DMS114 treated with DMSO at 0.1 percent for 48 hours (cell line): ENCODE measurements around the gene SMIM45.

Experiments used
- DNase-seq: peaks from one replicate; lab custom pipeline; 2025; ENCODE audit not compliant: unreplicated experiment; lab: John Stamatoyannopoulos, UW

The SMIM45 gene

DNA sequence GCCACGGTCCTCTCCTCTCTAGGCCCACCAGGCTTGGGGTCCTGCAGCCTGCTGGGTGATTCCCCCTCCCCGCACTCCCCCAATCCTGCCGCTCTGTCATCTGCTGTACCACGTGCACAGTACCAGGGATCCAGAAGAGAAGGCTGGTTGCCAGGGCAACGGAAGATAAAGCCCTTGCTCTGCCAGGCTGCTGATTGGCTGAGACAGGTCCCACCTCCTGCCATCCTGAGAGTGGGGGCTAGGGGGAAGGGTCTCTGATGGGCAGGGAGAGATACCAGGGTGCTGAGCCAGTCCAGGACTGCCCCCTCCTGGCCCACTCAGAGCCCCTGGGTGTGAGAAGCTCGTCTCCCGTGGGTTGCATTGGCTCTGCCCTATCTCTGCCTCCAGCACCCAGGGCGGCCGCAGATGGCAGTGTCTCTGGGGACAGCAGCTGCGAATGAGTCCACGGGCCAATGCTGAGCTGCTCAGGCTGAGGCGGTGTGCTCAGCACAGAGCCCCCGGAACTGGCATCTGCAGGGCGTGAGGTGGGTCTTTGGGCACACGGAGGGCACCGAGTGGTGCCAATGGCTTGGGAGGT lies at the start of gene SMIM45:
TSS of gene SMIM45 (plus strand) at position 253 of the 577 bp plus-strand sequence.
- no peak for DNase-seq

DNA sequence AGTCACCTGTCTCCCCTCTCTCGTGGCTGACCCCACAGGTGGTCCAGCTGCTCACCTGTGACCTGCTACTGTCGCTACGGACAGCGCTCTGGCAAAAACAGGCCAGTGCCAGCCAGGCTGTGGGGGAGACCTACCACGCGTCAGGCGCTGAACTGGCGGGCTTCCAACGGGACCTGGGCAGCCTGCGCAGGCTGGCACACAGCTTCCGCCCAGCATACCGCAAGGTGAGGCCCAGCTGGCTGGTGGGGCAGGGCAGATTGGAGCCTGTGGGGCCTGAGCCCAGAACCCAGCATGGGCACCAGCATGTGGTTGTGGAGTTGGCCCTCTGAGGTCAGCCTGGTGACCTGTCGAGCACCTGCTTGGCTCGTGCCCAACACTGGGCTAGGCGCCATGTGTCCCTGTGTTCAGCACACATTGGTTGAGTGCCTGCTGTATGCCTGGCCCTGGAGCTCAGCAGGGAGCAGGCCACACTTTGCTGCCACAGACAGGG lies 49.0 kb upstream of the SMIM45 start:
- DNase-seq = no peak

- DNase-seq = no peak
These were observed 47.2 kb upstream of the SMIM45 start for GRCh38 chr22:41904450-41905410.

- no peak for DNase-seq
These were observed 46.3 kb upstream of the SMIM45 start for GRCh38 chr22:41905411-41906202.

DNA sequence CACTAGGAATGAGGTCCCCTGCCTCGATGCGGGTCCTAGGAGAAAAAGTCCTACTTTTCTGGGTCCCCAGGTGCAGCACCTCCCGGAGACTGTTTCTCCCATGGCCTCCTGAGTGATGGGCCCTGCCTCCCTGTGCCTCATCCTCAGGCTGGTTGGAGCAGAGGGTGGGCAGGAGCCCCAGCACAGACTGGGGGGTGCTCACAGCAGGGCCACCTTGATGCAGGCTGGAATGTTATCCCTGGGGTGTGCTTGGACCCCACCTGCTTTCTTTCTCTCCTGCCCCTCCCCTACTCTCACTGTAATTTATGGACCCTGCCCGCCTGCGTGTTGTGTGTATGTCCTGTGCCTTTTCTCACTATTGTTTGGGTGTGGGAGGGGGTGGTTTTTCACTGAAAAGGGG lies 45.1 kb upstream of the SMIM45 start:
- DNase-seq = no peak

DNA sequence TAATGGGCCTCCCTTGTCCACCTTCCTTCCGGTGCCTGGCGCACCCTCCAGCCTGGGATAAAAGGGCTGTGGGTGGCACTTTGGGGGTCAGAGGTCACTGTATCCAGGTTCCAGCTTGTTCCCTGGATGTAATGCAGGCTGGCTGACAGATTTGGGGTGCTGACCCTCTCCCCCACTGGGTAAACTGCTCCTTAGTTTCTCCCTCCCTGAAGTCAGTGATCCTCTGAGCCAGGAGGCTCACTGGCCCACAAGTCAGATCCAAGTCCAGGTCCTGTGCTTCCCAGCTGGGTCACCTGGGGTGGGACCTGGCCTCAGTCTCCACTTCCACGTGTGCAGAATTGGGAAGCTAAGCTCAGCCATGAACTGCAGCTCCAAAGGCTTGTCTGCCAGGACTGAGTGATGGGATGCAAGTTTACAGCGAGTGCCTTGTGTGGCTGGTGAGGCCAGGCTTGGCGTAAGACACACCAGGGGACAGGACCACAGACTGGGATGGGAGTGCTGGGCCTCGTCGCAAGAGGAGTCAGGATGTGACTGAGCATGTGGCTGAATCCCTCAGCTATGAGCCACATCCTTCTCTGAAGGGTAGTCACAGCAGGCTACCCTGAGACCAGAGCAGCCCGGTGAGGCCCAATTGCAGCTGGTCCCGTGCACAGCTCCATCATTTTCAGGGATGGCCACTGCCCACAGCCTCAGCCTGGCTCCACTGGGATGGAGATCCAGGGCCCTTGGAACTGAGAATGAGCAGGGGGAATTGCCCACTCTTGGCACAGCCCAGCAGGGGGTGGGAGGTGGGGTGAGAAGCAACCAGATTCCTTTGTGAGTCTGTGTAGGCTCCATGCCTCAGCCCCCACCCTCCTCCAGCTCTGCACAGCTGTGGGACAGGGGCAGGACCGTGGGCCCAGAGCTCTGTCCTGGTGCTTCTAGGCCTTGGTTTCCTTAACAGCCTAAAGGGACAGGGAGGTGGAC lies 44.2 kb upstream of the SMIM45 start:
- no peak for DNase-seq

DNA sequence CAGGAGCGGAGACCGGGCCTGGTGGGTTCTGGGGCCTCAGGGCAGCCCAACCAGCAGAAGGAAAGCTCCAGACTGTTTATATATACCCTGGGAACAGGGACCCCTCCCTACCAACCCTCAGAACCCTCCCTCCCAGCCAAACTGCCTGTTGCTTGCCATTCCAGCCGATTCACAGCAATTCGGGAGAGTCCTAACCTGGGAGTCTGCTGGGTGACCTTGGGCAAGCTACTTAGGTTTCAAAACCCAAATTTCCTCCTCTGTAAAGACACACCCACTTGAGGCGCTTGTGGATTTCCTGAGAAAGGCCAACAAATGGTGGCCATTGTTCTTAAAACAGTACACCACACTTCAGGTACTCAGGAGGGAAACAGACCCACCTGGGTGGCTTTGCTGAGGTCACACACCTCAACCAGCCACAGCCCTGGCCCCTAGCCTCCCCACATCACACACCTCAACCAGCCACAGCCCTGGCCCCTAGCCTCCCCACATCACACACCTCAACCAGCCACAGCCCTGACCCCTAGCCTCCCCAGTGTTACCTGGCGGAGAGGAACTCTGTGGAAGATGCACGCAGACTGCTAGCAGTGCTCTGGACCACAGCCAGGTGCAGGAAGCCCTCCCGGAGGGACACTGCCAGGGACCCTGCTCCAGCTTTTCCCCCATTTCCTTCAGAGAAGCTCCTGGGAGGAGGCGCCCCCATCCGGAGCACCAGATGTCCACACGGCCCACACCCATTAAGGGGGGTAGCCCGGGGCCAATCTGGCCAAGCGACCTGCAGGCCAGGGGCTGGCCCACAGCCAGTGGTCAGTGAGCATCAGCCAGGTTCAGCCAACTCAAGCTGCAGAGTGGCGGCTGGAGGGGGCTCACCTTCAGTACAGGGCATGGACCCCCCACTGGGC lies 43.3 kb upstream of the SMIM45 start:
- no peak for DNase-seq

DNA sequence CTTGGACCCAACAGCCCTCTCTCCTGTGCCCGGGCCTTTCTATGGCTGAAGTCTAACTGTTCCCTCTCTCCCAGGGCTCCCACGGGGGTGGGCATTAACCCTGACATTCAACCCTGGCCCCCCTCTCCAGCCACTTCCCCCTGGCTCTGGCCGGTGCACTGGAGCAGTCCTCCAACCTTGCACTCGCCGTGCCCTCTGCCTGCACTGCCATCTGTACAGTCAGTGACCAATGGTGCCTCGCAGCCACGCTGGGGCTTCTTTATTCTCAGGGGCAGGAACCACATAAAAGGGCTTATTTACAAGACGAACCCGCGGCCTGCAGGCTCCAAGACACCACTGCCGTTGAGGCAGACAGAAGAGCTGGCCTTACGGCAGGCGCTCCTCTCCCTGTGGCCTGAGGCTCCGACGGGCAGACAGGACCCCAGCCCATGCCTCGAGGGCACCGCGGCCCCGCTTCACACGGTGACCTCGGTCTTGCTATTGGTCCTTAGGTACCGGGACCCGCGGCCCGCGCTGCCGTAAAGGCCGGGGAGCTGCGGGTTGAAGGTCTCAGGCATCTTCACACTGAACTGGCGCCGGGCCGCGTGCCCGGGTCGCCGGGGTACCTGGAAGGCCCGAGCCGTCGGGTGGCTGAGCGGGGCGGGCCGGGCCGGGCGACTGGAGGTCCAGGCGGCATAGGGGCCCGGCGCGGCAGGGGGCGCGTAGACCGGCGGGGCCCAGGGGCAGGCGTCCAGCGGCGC lies 42.5 kb upstream of the SMIM45 start:
- no peak for DNase-seq

DNA sequence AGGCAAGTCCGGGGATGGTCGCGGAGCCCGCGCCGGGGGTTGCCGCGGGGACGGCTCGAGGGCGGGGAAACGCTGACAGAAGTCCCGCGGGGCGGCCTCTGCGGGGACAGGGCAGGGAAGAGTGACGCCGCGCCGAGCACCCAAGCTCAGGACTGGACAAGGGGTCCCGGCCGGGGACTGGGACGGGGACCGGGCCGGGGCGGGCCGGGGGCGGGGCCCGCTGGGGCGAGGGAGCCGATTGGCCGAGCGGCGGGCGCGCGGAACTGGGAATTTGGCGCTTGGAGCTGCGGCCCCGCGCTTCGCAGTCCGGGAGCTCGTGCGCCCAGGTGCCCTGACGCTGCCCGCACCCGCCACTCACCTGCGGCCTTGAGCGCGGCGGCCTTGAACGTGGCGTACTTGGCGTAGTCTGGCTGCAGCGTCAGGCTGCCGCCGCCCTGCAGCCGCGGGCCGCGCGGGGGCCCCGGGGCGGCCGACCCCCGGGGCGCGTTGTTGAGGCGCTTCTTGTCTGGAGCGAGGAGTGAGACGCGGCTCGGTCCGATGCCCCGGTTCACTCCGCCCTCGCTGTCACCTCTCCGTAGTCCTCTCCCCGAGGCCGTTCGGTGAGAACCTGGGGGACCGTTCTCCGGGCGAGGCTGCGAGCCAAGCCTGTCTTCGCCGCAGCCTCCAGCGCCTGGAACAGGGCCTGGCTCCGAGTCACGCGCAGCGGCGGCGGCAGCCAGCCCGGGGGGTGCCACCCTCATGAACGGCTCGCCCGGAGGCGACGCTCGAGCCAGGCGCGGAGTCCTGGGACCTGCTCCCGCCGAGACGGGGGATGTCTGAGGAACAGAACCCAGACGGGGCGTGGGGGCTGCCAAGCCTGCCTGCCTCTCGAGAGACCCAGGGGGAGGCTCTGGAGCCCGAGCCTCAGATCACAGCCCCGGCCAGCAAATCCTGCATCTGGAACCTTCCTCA lies 41.6 kb upstream of the SMIM45 start:
- no peak for DNase-seq

DNA sequence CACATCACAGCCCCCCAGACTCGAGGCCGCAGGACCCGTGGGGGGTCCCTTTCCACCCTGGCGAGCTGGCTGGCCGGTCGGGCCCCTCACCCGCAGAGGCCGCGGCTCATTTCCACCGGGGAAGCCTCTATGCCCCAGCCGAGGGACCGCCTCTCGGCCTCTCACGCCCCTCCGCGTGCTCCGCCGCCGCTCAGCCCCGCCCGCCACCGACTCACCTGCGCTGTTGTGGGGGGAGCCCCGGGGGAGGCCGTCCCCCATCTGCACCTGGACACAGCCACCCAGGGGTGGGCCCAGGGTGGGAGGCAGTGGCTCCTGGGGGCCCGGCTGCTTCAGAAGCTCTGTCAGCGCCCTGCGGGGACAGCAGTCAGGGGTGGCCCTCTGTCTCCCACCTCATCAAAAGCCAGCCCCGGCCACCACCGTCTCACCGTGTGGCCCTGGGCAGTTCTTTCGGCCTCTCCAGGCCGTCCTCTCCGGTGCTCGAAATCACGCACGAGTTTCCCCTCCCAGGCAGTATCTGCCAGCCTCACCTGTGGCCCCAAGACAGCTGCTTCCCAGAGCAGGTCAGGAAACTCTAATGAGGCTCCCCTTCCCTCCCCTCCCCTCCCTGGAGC lies 40.8 kb upstream of the SMIM45 start:
- DNase-seq = no peak

DNA sequence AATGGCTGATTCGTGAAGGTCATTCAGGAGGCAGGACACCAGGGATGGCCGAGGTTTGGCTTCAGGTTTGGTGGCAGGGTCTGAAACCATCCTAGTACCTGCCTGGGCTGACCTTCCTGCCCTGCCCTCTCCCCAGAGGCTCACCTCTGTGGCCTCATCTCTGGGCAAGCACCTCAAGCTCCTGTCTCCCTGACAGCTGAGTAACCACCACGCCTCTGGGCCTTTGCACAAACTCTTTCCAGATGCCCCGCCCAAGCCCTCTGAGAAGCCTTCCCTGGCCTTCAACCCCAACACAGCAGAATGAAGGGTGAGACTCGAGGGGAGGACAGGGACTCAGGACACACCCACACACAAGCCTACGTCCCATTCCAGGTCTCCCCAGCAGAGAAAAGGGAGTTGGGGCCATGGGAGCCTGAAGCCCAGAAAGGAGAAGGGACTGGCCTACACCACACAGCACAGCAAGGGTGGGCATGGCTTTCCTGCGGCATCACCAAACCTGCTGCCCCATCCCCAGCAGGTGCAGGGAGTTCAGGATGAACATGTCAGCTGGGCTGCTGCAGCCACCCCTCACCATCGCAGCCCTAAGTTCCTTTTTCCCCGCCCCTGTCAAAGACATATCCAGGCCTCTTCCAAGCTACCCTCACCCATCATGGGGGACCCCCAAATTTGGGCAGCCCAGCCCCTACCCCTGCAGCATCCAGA lies 39.5 kb upstream of the SMIM45 start:
- DNase-seq = no peak

DNA sequence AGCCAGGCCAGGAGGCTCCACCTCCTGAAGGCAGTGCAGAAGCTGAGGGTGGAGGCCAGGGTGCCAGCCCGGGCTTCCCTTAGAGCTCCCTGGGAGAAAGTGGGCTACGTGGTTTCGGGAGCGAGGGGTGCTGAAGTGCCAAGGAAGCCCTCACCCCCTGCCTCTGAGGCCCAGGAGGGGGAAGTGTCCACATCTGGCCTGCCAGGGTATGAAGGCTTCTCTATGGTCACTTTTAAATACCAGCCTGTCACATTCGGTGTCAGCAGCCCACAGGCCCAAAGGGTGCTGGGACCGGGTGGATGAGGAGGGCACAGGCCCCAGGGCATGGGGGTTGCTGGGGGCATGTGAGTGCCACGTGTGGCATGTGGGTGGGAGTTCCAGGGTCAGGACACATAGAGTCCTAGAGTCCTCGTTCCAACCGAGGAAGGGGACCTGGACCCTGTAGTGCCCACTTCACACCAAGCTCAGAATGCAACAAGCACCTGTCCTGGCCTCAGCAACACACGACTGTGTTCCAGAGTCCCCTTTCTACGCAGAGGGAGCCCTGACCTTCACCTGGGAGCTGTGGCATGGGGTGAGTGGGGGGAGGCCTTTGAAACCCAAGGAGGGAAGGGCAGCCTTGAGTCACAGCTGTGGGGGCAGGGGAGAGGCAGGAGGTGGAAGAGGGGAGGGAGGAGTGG lies 38.8 kb upstream of the SMIM45 start:
- no peak for DNase-seq

DNA sequence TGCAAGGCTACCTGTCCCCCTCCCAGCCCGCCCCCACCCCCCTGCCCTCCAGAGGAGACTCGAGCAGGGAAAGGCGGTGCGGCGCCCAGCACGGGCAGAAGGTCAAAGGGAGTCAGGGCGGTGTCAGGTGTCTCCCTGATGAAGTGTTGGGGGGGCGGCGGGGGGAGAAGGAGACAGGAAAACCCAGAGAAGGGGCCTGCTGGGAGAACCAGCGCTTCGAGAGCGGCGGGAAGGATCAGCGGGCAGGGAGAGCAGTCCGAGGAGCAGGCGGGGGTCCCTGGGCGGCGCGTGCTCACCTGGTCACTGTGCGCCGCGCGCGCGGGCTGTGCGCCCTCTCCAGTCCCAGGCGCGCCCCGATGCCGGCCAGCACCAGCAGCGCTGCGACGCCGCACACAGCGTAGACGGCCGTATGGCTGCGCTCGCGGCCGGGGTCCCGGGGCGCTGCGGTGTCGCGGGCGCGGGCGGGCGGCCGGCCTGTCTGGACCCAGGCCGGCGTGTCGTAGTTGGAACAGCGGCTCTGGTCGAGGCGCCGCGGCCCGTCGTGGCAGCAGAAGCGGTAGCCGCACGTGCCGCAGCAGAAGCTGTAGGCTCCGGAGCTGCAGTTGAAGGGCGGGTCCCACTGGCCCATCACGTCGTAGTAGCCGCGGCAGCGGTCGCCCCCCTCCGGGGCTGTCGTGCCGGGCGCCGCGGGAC lies 38.0 kb upstream of the SMIM45 start:
- no peak for DNase-seq

- DNase-seq = no peak
These were observed 37.3 kb upstream of the SMIM45 start for GRCh38 chr22:41914611-41915034.

- DNase-seq = no peak
These were observed 36.7 kb upstream of the SMIM45 start, which contains the start of gene SHISA8 for GRCh38 chr22:41915035-41915785. SHISA8 (minus strand) TSS chr22:41915074; CDS start chr22:41914667, 407 bp downstream.
